ENCODE results near the gene ANKRD42.

DNA sequence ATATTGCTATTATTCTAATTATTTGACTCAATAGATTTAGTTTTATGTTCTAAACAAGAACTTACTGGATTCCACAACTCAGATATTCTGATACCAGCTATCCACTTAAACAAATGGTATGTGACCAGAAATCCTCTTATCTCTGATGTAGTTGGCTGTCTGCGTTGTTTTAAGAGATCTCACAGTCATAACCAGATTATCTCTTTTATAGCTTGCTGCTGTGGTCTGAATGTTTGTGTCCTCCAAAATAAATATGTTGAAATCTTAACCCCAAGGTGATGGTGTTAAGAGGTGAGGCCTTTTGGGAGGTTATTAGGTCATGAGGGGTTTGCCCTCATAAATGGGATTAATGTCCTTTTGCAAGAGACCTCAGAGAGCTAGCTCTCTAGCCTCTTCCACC is 12.7 kb downstream of the ANKRD42 start:
- TF ChIP-seq, protein P1, sequence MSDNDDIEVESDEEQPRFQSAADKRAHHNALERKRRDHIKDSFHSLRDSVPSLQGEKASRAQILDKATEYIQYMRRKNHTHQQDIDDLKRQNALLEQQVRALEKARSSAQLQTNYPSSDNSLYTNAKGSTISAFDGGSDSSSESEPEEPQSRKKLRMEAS (IDR thresholded peaks at IDR 0.05; ENCODE audit: insufficient read depth, insufficient read length) = no peak
- TF ChIP-seq, protein P2, sequence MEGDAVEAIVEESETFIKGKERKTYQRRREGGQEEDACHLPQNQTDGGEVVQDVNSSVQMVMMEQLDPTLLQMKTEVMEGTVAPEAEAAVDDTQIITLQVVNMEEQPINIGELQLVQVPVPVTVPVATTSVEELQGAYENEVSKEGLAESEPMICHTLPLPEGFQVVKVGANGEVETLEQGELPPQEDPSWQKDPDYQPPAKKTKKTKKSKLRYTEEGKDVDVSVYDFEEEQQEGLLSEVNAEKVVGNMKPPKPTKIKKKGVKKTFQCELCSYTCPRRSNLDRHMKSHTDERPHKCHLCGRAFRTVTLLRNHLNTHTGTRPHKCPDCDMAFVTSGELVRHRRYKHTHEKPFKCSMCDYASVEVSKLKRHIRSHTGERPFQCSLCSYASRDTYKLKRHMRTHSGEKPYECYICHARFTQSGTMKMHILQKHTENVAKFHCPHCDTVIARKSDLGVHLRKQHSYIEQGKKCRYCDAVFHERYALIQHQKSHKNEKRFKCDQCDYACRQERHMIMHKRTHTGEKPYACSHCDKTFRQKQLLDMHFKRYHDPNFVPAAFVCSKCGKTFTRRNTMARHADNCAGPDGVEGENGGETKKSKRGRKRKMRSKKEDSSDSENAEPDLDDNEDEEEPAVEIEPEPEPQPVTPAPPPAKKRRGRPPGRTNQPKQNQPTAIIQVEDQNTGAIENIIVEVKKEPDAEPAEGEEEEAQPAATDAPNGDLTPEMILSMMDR (IDR thresholded peaks at IDR 0.05; ENCODE audit: extremely low read depth in 1 of 2, insufficient read depth in 1 of 2, low read depth in 1 of 2, low read length in 2 of 2) = no peak
- TF ChIP-seq POLR2A (IDR thresholded peaks at IDR 0.05; ENCODE audit: low read depth, low read length) = no peak
- no peak for TF ChIP-seq JUN (IDR thresholded peaks at IDR 0.05; ENCODE audit: borderline replicate concordance, insufficient read depth, insufficient read length, low read depth)
- no peak for TF ChIP-seq POLR2AphosphoS5 (IDR thresholded peaks at IDR 0.05; ENCODE audit: insufficient read depth, low read depth, low read length)
